IMR-90 (cell line): ENCODE data around the gene ADGRD2. TPM values are rescaled to one million over a fixed set of nuclear protein-coding genes. Genes with fewer than 3 reads are reported as not detected.

Experiments used
- ATAC-seq: fragments of 200-7000 bp; cut with Tn5 transposase; 2 replicates; pipeline ENCODE4 v1.9.1; 2020; ENCODE audit warnings: low read depth, mild to moderate bottlenecking, moderate library complexity
- BruUV-seq: library from RNA; stranded (reverse); fragments of 400-500 nt; replicated peaks from 2 replicates; lab custom pipeline; 2021; lab: Mats Ljungman, UMichigan
- CTCF ChIA-PET: fragments of 300-600 bp; formaldehyde crosslinking; extraction: SDS; loops from one replicate; lab custom pipeline; 2021; ENCODE audit warnings: antibody characterized with exemption; lab: Yijun Ruan, JAX
- POLR2A ChIA-PET: fragments of 300-600 bp; sonication (Branson Sonifier 250); formaldehyde crosslinking; loops from one replicate; lab custom pipeline; 2022; ENCODE audit warnings: antibody characterized with exemption; ENCODE audit not compliant: unreplicated experiment; lab: Charles Lee
- DNase-seq: peaks from one replicate; pipeline ENCODE4 v3.0.0; 2013
- H2AFZ ChIP-seq: replicated peaks from 2 replicates; pipeline ENCODE3; 2013; ENCODE audit warnings: low read length, mild to moderate bottlenecking; ENCODE audit not compliant: poor library complexity
- H2AK5ac ChIP-seq: 2 replicates; pipeline ENCODE4 v1.6.1; 2013; ENCODE audit warnings: low read depth, low read length, inconsistent platforms
- H2AK9ac ChIP-seq: replicated peaks from 2 replicates; pipeline ENCODE3; 2013; ENCODE audit warnings: mild to moderate bottlenecking, low read depth, low read length, moderate library complexity; ENCODE audit not compliant: poor library complexity
- H2BK120ac ChIP-seq: 2 replicates; pipeline ENCODE4 v1.6.1; 2013; ENCODE audit warnings: low read depth, low read length, inconsistent platforms
- H2BK15ac ChIP-seq: 3 replicates; pipeline ENCODE4 v1.6.1; 2013; ENCODE audit warnings: low read depth, low read length, inconsistent platforms
- H2BK20ac ChIP-seq: 2 replicates; pipeline ENCODE4 v1.6.1; 2013; ENCODE audit warnings: low read depth, mild to moderate bottlenecking, inconsistent platforms, low read length, moderate library complexity
- H2BK5ac ChIP-seq: 2 replicates; pipeline ENCODE4 v1.6.1; 2013; ENCODE audit warnings: mild to moderate bottlenecking, low read depth, low read length, inconsistent platforms; ENCODE audit not compliant: poor library complexity, severe bottlenecking
- H3K14ac ChIP-seq: replicated peaks from 2 replicates; pipeline ENCODE4 v1.6.1; 2013; ENCODE audit warnings: low read depth, low read length, inconsistent platforms
- H3K18ac ChIP-seq: 2 replicates; pipeline ENCODE4 v1.6.1; 2013; ENCODE audit warnings: low read depth, low read length, control low read depth
- H3K23ac ChIP-seq: 2 replicates; pipeline ENCODE4 v1.6.1; 2013; ENCODE audit warnings: low read depth, low read length, inconsistent platforms
- H3K27ac ChIP-seq: 2 replicates; pipeline ENCODE4 v1.5.1; 2013; ENCODE audit warnings: mild to moderate bottlenecking, control low read depth, low read length; ENCODE audit not compliant: insufficient read depth
- H3K27me3 ChIP-seq: 2 replicates; pipeline ENCODE4 v1.6.1; 2013; ENCODE audit warnings: low read length; ENCODE audit not compliant: control insufficient read depth, insufficient read depth
- H3K36me3 ChIP-seq: 2 replicates; pipeline ENCODE4 v1.6.1; 2013; ENCODE audit warnings: low read length, mixed read lengths; ENCODE audit not compliant: control insufficient read depth, insufficient read depth
- H3K4ac ChIP-seq: 2 replicates; pipeline ENCODE4 v1.6.1; 2013; ENCODE audit warnings: low read depth, low read length, inconsistent platforms
- H3K4me1 ChIP-seq: 2 replicates; pipeline ENCODE4 v1.6.1; 2013; ENCODE audit warnings: low read length, mixed read lengths; ENCODE audit not compliant: control insufficient read depth, insufficient read depth
- H3K4me2 ChIP-seq: 2 replicates; pipeline ENCODE4 v1.6.1; 2013; ENCODE audit warnings: low read depth, mild to moderate bottlenecking, control low read depth, low read length, moderate library complexity
- H3K4me3 ChIP-seq: 2 replicates; pipeline ENCODE4 v1.5.1; 2013; ENCODE audit warnings: low read depth, mild to moderate bottlenecking, control low read depth, low read length, moderate library complexity; ENCODE audit not compliant: insufficient read depth
- H3K56ac ChIP-seq: 2 replicates; pipeline ENCODE4 v1.6.1; 2013; ENCODE audit warnings: low read length, inconsistent platforms; ENCODE audit not compliant: insufficient read depth; ENCODE audit errors: extremely low read depth
- H3K79me1 ChIP-seq, 2 experiments: 2 replicates each; pipeline ENCODE4 v1.6.1; 2013; ENCODE audit warnings: low read length in 2 of 2, inconsistent platforms in 1 of 2, low read depth in 1 of 2
- H3K9ac ChIP-seq: 2 replicates; pipeline ENCODE4 v1.6.1; 2013; ENCODE audit warnings: low read depth, low read length, control low read depth
- H3K9me1 ChIP-seq: 2 replicates; pipeline ENCODE4 v1.6.1; 2013; ENCODE audit warnings: low read length, inconsistent platforms; ENCODE audit not compliant: insufficient read depth
- H3K9me3 ChIP-seq: 2 replicates; pipeline ENCODE4 v1.6.1; 2013; ENCODE audit warnings: low read length; ENCODE audit not compliant: control insufficient read depth, insufficient read depth
- H4K20me1 ChIP-seq: 2 replicates; pipeline ENCODE4 v1.6.1; 2013; ENCODE audit warnings: low read length, inconsistent platforms; ENCODE audit not compliant: insufficient read depth
- H4K5ac ChIP-seq: 2 replicates; pipeline ENCODE4 v1.6.1; 2013; ENCODE audit warnings: mild to moderate bottlenecking, low read depth, low read length, control low read depth
- H4K8ac ChIP-seq, 2 experiments: 2 replicates each; pipeline ENCODE4 v1.6.1; 2013; ENCODE audit warnings: low read depth in 2 of 2, low read length in 2 of 2, control low read depth in 1 of 2, inconsistent platforms in 1 of 2
- H4K91ac ChIP-seq: 2 replicates; pipeline ENCODE4 v1.6.1; 2013; ENCODE audit warnings: low read depth, low read length, inconsistent platforms; ENCODE audit not compliant: insufficient read depth
- BHLHE40 ChIP-seq: fragments of 150-350 bp; IDR thresholded peaks from 2 replicates; pipeline ENCODE4 v1.6.1; 2016; ENCODE audit warnings: mild to moderate bottlenecking, low read depth, low read length
- CEBPB ChIP-seq: IDR thresholded peaks from 2 replicates; pipeline ENCODE4 v1.6.1; 2012; ENCODE audit warnings: low read depth, low read length, improper control_type of control experiment
- CHD1 ChIP-seq: IDR thresholded peaks from 2 replicates; pipeline ENCODE4 v1.6.1; 2012; ENCODE audit warnings: low read depth, low read length, improper control_type of control experiment
- FOS ChIP-seq: fragments of 150-350 bp; IDR thresholded peaks from 2 replicates; pipeline ENCODE4 v1.6.1; 2016; ENCODE audit warnings: low read depth, low read length
- MAFK ChIP-seq: IDR thresholded peaks from 2 replicates; pipeline ENCODE4 v1.6.1; 2012; ENCODE audit warnings: low read depth, low read length, improper control_type of control experiment
- MAZ ChIP-seq: IDR thresholded peaks from 2 replicates; pipeline ENCODE4 v1.6.1; 2012; ENCODE audit warnings: low read depth, mild to moderate bottlenecking, low read length, improper control_type of control experiment, moderate library complexity, borderline replicate concordance
- MXI1 ChIP-seq: IDR thresholded peaks from 2 replicates; pipeline ENCODE4 v1.6.1; 2012; ENCODE audit warnings: low read depth, mild to moderate bottlenecking, low read length, moderate library complexity, borderline replicate concordance
- NFE2L2 ChIP-seq: fragments of 150-350 bp; IDR thresholded peaks from 2 replicates; pipeline ENCODE4 v1.6.1; 2016; ENCODE audit warnings: low read depth, mild to moderate bottlenecking, low read length
- POLR2A ChIP-seq: IDR thresholded peaks from 2 replicates; pipeline ENCODE4 v1.6.1; 2012; ENCODE audit warnings: mild to moderate bottlenecking, low read depth, low read length
- RAD21 ChIP-seq: IDR thresholded peaks from 2 replicates; pipeline ENCODE4 v1.6.1; 2012; ENCODE audit warnings: low read length, improper control_type of control experiment
- RCOR1 ChIP-seq: IDR thresholded peaks from 2 replicates; pipeline ENCODE4 v1.6.1; 2012; ENCODE audit warnings: mild to moderate bottlenecking, low read length, improper control_type of control experiment; ENCODE audit not compliant: insufficient replicate concordance
- RFX5 ChIP-seq: IDR thresholded peaks from 2 replicates; pipeline ENCODE4 v1.8.0; 2012; ENCODE audit warnings: low read depth, mild to moderate bottlenecking, low read length, moderate library complexity
- SMC3 ChIP-seq: fragments of 150-350 bp; IDR thresholded peaks from 2 replicates; pipeline ENCODE4 v1.6.1; 2016; ENCODE audit warnings: low read depth, mild to moderate bottlenecking, antibody characterized with exemption, low read length, moderate library complexity
- WGBS, 2 experiments: methylation state at CpG; one replicate each; pipeline versions ENCODE4 v1.1.5 to v1.1.7; 2013; ENCODE audit warnings: missing lambda C conversion rate in 2 of 2; ENCODE audit not compliant: insufficient read length in 1 of 2; ENCODE audit errors: extremely low coverage in 2 of 2; 5-methylcytosine and 5-hydroxymethylcytosine counted together
- dilution Hi-C: fragments of 300-500 bp; cut with HindIII; formaldehyde crosslinking; loops from one replicate; pipeline ENCODE4 v1.14.3; 2018; ENCODE audit warnings: low sequenced_read_pairs; ENCODE audit not compliant: unreplicated experiment
- in situ Hi-C: fragments of 300-500 bp; cut with MboI; formaldehyde crosslinking; loops from 3 replicates; pipeline ENCODE4 v1.14.3; 2019; ENCODE audit warnings: low sequenced_read_pairs, inconsistent platforms, mixed read lengths
- intact Hi-C: fragments of 100-400 bp; cut with micrococcal nuclease; formaldehyde crosslinking; loops from 2 replicates; pipeline ENCODE4 v1.10.0; 2022
- polyA plus RNA-seq, 3 experiments: library from polyadenylated mRNA; depleted of rRNA; stranded (reverse); fragments of >200 nt; gene quantifications; 2 replicates each; pipeline ENCODE4 v1.2.3, GENCODE V29; 2012; ENCODE audit warnings: low replicate concordance in 1 of 3
- total RNA-seq: library from RNA; depleted of rRNA; stranded (reverse); fragments of >200 nt; gene quantifications from 2 replicates; pipeline ENCODE4 v1.2.3, GENCODE V29; 2012
- TF ChIP-seq, protein P1 (sequence below): fragments of 150-350 bp; IDR thresholded peaks from 2 replicates; pipeline ENCODE4 v1.6.1; 2017; ENCODE audit warnings: mild to moderate bottlenecking, antibody characterized with exemption, low read length, low read depth
- TF ChIP-seq, protein P2 (sequence below): conservative IDR thresholded peaks from 2 replicates; pipeline ENCODE4 v1.5.1; 2012; ENCODE audit warnings: mild to moderate bottlenecking, low read depth, low read length, improper control_type of control experiment
- TF ChIP-seq, protein P3 (sequence below): fragments of 150-350 bp; IDR thresholded peaks from 2 replicates; pipeline ENCODE4 v1.6.1; 2016; ENCODE audit warnings: low read depth, mild to moderate bottlenecking, low read length, moderate library complexity, borderline replicate concordance

ADGRD2 gene
- total and polyA plus RNA-seq, 2 of the 4 experiments (the other 2 are of a cell fraction): not detected

DNA sequence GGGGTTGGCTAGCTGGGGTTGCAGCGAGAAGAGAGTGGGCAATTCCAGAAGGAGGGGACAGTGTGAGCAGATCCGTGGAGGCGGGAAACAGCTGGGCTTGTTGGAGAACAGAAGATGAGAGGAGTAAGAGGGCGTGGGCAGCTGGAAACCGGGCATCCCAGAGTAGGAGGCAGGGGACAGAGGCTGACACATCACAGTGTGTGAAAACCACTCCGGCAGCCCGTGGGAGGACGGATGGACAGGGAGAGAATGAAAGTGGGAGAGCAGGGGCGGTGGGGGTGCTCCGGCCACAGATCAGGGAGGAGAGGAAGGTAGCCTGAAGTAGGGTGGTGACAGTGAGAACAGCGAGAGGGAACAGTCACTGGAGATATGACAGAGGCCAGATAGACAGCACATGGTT, 26.7 kb upstream of the ADGRD2 start:
- Histone ChIP-seq H4K5ac (no peak overlapping the region), H4K8ac (no peak overlapping the region), H2AK9ac (no peak overlapping the region), H2BK20ac (no peak overlapping the region), H4K20me1 (no peaks in the 10 kb centered on the region), H3K23ac (no peak overlapping the region), H2BK5ac (no peak overlapping the region), H3K4me1 (no peaks in the 10 kb centered on the region), H3K56ac (no peak overlapping the region), H2BK120ac (no peak overlapping the region), H4K91ac (no peak overlapping the region), H3K18ac (no peak overlapping the region), H3K9me1 (no peaks in the 10 kb centered on the region), H3K27ac (no peak overlapping the region), H3K4me3 (no peak overlapping the region), H2AK5ac (no peak overlapping the region), H3K27me3 (peaks cover 18% of the 10 kb centered on the region), H3K79me1 (no peaks in the 10 kb centered on the region), H2AFZ (peak overlapping the region; percentile 80), H3K36me3 (no peaks in the 10 kb centered on the region), H3K14ac (no peak overlapping the region), H3K9me3 (no peaks in the 10 kb centered on the region), H3K4ac (no peak overlapping the region), H2BK15ac (no peak overlapping the region), H3K9ac (no peak overlapping the region), H3K4me2 (no peak overlapping the region; the same call in 1 of the 2 replicates)
- 0% methylated on average over 2 of the region's 11 CpGs; no CpG with 5 or more reads in 1 of the 2 experiments for WGBS, 2 experiments
- intact Hi-C loops: no loop called here
- no peak for DNase-seq
- peak; percentile 19; the same call in 1 of the 2 replicates for ATAC-seq
- in situ Hi-C loops: loop anchor here (5.0 to 25.0 kb wide), 2 partner anchors 109 to 289 kb away; no protein-coding TSS in a partner anchor
- ChIA-PET CTCF (no interaction called here), POLR2A (no interaction called here)
- no peak for TF ChIP-seq BHLHE40
- TF ChIP-seq, protein P1, sequence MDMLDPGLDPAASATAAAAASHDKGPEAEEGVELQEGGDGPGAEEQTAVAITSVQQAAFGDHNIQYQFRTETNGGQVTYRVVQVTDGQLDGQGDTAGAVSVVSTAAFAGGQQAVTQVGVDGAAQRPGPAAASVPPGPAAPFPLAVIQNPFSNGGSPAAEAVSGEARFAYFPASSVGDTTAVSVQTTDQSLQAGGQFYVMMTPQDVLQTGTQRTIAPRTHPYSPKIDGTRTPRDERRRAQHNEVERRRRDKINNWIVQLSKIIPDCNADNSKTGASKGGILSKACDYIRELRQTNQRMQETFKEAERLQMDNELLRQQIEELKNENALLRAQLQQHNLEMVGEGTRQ: no peak
- no peak for TF ChIP-seq POLR2A
- TF ChIP-seq SMC3: no peak
- TF ChIP-seq RCOR1: no peak
- no peak for TF ChIP-seq MAZ
- no peak for TF ChIP-seq RAD21
- no peak for TF ChIP-seq CEBPB
- TF ChIP-seq RFX5: no peak
- no peak for TF ChIP-seq FOS
- TF ChIP-seq, protein P2, sequence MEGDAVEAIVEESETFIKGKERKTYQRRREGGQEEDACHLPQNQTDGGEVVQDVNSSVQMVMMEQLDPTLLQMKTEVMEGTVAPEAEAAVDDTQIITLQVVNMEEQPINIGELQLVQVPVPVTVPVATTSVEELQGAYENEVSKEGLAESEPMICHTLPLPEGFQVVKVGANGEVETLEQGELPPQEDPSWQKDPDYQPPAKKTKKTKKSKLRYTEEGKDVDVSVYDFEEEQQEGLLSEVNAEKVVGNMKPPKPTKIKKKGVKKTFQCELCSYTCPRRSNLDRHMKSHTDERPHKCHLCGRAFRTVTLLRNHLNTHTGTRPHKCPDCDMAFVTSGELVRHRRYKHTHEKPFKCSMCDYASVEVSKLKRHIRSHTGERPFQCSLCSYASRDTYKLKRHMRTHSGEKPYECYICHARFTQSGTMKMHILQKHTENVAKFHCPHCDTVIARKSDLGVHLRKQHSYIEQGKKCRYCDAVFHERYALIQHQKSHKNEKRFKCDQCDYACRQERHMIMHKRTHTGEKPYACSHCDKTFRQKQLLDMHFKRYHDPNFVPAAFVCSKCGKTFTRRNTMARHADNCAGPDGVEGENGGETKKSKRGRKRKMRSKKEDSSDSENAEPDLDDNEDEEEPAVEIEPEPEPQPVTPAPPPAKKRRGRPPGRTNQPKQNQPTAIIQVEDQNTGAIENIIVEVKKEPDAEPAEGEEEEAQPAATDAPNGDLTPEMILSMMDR: no peak
- no peak for TF ChIP-seq MXI1
- TF ChIP-seq NFE2L2: no peak
- TF ChIP-seq, protein P3, sequence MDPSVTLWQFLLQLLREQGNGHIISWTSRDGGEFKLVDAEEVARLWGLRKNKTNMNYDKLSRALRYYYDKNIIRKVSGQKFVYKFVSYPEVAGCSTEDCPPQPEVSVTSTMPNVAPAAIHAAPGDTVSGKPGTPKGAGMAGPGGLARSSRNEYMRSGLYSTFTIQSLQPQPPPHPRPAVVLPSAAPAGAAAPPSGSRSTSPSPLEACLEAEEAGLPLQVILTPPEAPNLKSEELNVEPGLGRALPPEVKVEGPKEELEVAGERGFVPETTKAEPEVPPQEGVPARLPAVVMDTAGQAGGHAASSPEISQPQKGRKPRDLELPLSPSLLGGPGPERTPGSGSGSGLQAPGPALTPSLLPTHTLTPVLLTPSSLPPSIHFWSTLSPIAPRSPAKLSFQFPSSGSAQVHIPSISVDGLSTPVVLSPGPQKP: no peak
- TF ChIP-seq CHD1: no peak
- no peak for TF ChIP-seq MAFK
- no TSS peak for BruUV-seq
- dilution Hi-C loops: no loop called here
